ENCODE results near the gene RPS27. TPM values are rescaled to one million over a fixed set of nuclear protein-coding genes. Genes with fewer than 3 reads are reported as not detected.

The RPS27 gene
- total and polyA plus RNA-seq, 2 donors from 2014 or later, result 1,447 to 4,953 TPM

GRCh38 chr1:153956997-153957715 lies 33.4 kb upstream of the RPS27 start:
- intact Hi-C loops (cut with DNase I), result no loop called here
- TF ChIP-seq, protein P1, sequence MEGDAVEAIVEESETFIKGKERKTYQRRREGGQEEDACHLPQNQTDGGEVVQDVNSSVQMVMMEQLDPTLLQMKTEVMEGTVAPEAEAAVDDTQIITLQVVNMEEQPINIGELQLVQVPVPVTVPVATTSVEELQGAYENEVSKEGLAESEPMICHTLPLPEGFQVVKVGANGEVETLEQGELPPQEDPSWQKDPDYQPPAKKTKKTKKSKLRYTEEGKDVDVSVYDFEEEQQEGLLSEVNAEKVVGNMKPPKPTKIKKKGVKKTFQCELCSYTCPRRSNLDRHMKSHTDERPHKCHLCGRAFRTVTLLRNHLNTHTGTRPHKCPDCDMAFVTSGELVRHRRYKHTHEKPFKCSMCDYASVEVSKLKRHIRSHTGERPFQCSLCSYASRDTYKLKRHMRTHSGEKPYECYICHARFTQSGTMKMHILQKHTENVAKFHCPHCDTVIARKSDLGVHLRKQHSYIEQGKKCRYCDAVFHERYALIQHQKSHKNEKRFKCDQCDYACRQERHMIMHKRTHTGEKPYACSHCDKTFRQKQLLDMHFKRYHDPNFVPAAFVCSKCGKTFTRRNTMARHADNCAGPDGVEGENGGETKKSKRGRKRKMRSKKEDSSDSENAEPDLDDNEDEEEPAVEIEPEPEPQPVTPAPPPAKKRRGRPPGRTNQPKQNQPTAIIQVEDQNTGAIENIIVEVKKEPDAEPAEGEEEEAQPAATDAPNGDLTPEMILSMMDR (IDR thresholded peaks at IDR 0.05; ENCODE audit: borderline replicate concordance, extremely low read depth, insufficient read depth), result no peak
- FAIRE-seq, result no peak
- no peaks in the 10 kb centered on the region for H3K27me3 ChIP-seq (ENCODE audit: control insufficient read depth, insufficient read depth, low read length)
- peak overlapping the region; percentile 69 to 94 (median 85) for H3K4me3 ChIP-seq (ENCODE audit: low read length in 3 of 3)
- peak overlapping the region; percentile 56 to 99 (median 88) for H3K9ac ChIP-seq (ENCODE audit: low read length in 3 of 3)
- H3K27ac ChIP-seq (ENCODE audit: low read depth in 2 of 2, low read length in 2 of 2), result no peak overlapping the region
- peaks cover 0 to 29% (median 18%) of the 10 kb centered on the region in 3 donors for H3K4me1 ChIP-seq (ENCODE audit: control insufficient read depth in 2 of 3, insufficient read depth in 2 of 3, low read depth in 1 of 3, low read length in 3 of 3)
- DNase-seq, result peak in 1 of 5 donors; percentile 13
- H3K36me3 ChIP-seq (ENCODE audit: control insufficient read depth in 2 of 3, insufficient read depth in 3 of 3, low read length in 3 of 3), result peaks cover 0 to 22% (median 14%) of the 10 kb centered on the region in 3 donors
- no peaks in the 10 kb centered on the region for H3K9me3 ChIP-seq (ENCODE audit: control insufficient read depth in 2 of 3, insufficient read depth in 1 of 3, low read length in 3 of 3)

GRCh38 chr1:153957744-153958110 lies 32.8 kb upstream of the RPS27 start:
- TF ChIP-seq, protein P1 (IDR thresholded peaks at IDR 0.05; ENCODE audit: borderline replicate concordance, extremely low read depth, insufficient read depth), result no peak
- peaks cover 0 to 17% (median 9%) of the 10 kb centered on the region in 3 donors for H3K36me3 ChIP-seq (ENCODE audit: control insufficient read depth in 2 of 3, insufficient read depth in 3 of 3, low read length in 3 of 3)

GRCh38 chr1:153958111-153958960 lies 32.2 kb upstream of the RPS27 start, which contains the start of gene CRTC2:
CRTC2 (minus strand) TSS chr1:153958612; CDS start chr1:153958497, 115 bp downstream.
- Histone ChIP-seq H3K4me1 (ENCODE audit: control insufficient read depth in 2 of 3, insufficient read depth in 2 of 3, low read depth in 1 of 3, low read length in 3 of 3) (peaks cover 0 to 38% (median 24%) of the 10 kb centered on the region in 3 donors), H3K27ac (ENCODE audit: low read depth in 2 of 2, low read length in 2 of 2) (peak within 1 kb of the TSS; percentile 85 to 90), H3K4me3 (ENCODE audit: low read length in 3 of 3) (peak within 1 kb of the TSS; percentile 69 to 94 (median 85)), H3K9me3 (ENCODE audit: control insufficient read depth in 2 of 3, insufficient read depth in 1 of 3, low read length in 3 of 3) (no peaks in the 10 kb centered on the region), H3K36me3 (ENCODE audit: control insufficient read depth in 2 of 3, insufficient read depth in 3 of 3, low read length in 3 of 3) (peaks cover 0 to 16% (median 6%) of the 10 kb centered on the region in 3 donors), H3K27me3 (ENCODE audit: control insufficient read depth, insufficient read depth, low read length) (no peaks in the 10 kb centered on the region), H3K9ac (ENCODE audit: low read length in 3 of 3) (peak within 1 kb of the TSS; percentile 56 to 99 (median 88))
- FAIRE-seq (peak; percentile 86), DNase-seq (peak; percentile 99 to 100 (median 99))
- intact Hi-C loops (cut with DNase I), result no loop called here
- TF ChIP-seq, protein P1 (IDR thresholded peaks at IDR 0.05; ENCODE audit: borderline replicate concordance, extremely low read depth, insufficient read depth), result no peak

More at GRCh38 chr1:153957744-153958110, 32.8 kb upstream of the RPS27 start:
- DNase-seq (peak in 1 of 5 donors; percentile 57), FAIRE-seq (no peak)
- H3K27ac ChIP-seq (ENCODE audit: low read depth in 2 of 2, low read length in 2 of 2), result peak overlapping the region; percentile 85 to 90
- H3K27me3 ChIP-seq (ENCODE audit: control insufficient read depth, insufficient read depth, low read length), result no peaks in the 10 kb centered on the region
- peaks cover 0 to 34% (median 24%) of the 10 kb centered on the region in 3 donors for H3K4me1 ChIP-seq (ENCODE audit: control insufficient read depth in 2 of 3, insufficient read depth in 2 of 3, low read depth in 1 of 3, low read length in 3 of 3)
- peak overlapping the region; percentile 69 to 94 (median 85) for H3K4me3 ChIP-seq (ENCODE audit: low read length in 3 of 3)
- H3K9ac ChIP-seq (ENCODE audit: low read length in 3 of 3), result peak overlapping the region; percentile 56 to 99 (median 88)
- intact Hi-C loops (cut with DNase I), result no loop called here
- no peaks in the 10 kb centered on the region for H3K9me3 ChIP-seq (ENCODE audit: control insufficient read depth in 2 of 3, insufficient read depth in 1 of 3, low read length in 3 of 3)
